OCI-LY7 (cell line): ENCODE results near the gene RCVRN.

Source experiments
- EZH2phosphoT487 ChIP-seq: fragments of 200-600 bp; sonication (generic); IDR thresholded peaks from 2 replicates; pipeline ENCODE4 v1.6.1; 2018; ENCODE audit warnings: low read depth, borderline replicate concordance, mild to moderate bottlenecking, mixed run types, antibody characterized with exemption, low read length, moderate library complexity, mixed read lengths
- TF ChIP-seq, protein P1 (sequence below): fragments of 200-600 bp; sonication (generic); conservative IDR thresholded peaks from 2 replicates; pipeline ENCODE4 v1.5.1; 2014; ENCODE audit warnings: mild to moderate bottlenecking, antibody characterized with exemption, low read length, moderate library complexity, mixed read lengths

DNA sequence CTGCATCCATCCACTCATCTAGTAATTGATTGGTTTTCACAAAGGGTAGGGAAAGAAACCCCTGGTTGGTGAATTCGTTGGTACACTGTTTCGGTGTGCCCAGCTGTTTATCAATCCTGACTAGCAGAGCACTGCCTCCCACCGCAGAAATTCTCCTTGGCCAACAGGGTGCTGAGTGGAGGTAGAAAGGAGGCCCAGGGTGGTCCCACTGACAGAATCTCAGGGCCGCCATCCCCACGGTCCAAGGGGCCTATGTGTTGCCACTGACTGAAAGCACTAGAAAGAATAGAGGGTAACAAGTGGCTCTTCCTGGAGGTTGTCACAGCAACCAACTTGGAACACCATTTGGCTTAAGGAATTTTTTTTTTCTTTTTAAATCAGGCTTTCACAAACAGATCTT lies 8.4 kb upstream of the RCVRN start:
- TF ChIP-seq, protein P1, sequence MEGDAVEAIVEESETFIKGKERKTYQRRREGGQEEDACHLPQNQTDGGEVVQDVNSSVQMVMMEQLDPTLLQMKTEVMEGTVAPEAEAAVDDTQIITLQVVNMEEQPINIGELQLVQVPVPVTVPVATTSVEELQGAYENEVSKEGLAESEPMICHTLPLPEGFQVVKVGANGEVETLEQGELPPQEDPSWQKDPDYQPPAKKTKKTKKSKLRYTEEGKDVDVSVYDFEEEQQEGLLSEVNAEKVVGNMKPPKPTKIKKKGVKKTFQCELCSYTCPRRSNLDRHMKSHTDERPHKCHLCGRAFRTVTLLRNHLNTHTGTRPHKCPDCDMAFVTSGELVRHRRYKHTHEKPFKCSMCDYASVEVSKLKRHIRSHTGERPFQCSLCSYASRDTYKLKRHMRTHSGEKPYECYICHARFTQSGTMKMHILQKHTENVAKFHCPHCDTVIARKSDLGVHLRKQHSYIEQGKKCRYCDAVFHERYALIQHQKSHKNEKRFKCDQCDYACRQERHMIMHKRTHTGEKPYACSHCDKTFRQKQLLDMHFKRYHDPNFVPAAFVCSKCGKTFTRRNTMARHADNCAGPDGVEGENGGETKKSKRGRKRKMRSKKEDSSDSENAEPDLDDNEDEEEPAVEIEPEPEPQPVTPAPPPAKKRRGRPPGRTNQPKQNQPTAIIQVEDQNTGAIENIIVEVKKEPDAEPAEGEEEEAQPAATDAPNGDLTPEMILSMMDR = no peak
- TF ChIP-seq EZH2phosphoT487 = no peak
